Activated naive CD4-positive, alpha-beta T cell treated with anti-CD3 and anti-CD28 coated beads, Interleukin-2, amount 10 ng/mL, durations not matched to agents 7 days and 5 days (primary cell): Measurements from ENCODE around the gene SLC6A8.
"Not testable (repeated sequence)": the region's sequence is repeated elsewhere in the genome, so short reads cannot be mapped to it uniquely, and the experiment has no call there.

Source experiments
- CTCF ChIA-PET: fragments of 350-600 bp; sonication (Branson Sonifier 250); formaldehyde crosslinking; loops from one replicate; lab custom pipeline; 2021; ENCODE audit warnings: antibody characterized with exemption; lab: Charles Lee
- DNase-seq: peaks from one replicate; pipeline ENCODE4 v3.0.0-alpha.2; 2020
- H3K27ac Mint-ChIP-seq: one replicate; pipeline ENCODE4 v1.8.0; 2021; ENCODE audit warnings: mild to moderate bottlenecking, moderate library complexity, mixed read lengths
- H3K27me3 Mint-ChIP-seq: one replicate; pipeline ENCODE4 v1.8.0; 2021; ENCODE audit warnings: mild to moderate bottlenecking, mixed read lengths
- H3K36me3 Mint-ChIP-seq: one replicate; pipeline ENCODE4 v1.8.0; 2021; ENCODE audit warnings: mixed read lengths
- H3K4me1 Mint-ChIP-seq: one replicate; pipeline ENCODE4 v1.8.0; 2021; ENCODE audit warnings: mixed read lengths
- H3K4me3 Mint-ChIP-seq: one replicate; pipeline ENCODE4 v1.8.0; 2021; ENCODE audit warnings: mild to moderate bottlenecking, moderate library complexity, mixed read lengths
- H3K9me3 Mint-ChIP-seq: one replicate; pipeline ENCODE4 v1.8.0; 2021; ENCODE audit warnings: mixed read lengths

Gene SLC6A8

DNA sequence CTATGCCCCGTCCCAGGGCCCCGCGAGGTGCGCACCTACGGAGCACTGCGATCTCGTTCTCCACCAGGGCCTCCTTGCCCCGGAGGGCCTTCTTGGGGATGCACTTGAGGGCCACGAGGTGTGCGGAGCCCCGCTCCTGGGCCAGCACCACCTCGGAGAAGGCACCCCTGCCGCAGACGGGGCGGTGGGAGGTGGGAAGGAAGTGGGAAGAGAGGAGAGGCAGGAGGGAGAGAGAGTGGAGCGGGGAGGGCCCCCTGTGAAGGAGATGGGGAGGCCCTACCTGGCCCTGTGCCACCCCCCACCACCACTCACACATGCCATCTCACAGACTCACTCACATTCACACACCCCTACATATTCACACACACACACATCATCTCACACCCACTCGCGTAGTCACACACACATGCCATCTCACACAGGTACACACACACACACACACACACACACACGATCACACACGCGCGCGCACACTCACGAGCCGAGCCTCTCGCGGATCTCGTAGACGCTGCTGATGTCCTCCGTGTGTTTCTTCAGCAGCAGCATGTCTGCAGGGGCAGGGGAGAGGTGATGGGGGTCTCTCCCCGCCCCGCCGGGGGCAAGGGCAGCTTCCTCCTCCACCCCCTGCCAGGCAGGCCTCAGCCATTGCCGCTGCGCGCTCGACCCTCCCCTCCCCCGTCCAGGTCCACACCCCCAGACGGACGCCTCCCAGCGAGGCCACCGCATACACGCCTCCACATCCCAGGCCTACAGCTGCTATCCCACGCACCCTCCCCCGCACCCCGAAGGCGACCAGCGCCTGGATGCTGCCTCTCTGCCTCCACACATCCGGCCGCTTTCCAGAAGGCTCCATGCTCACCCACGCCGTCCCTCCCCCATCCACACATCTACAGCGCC lies 14.9 kb upstream of the SLC6A8 start:
- DNase-seq: no peak
- Mint-ChIP-seq H3K36me3 (no peaks in the 10 kb centered on the region), H3K27ac (no peak overlapping the region), H3K4me1 (peaks cover 6% of the 10 kb centered on the region), H3K9me3 (no peaks in the 10 kb centered on the region), H3K27me3 (peaks cover 45% of the 10 kb centered on the region), H3K4me3 (no peak overlapping the region)
- CTCF ChIA-PET: interaction anchor here (1.0 kb wide), 1 partner anchor 10 kb away, joined by 5 read pairs; no protein-coding TSS in a partner anchor

DNA sequence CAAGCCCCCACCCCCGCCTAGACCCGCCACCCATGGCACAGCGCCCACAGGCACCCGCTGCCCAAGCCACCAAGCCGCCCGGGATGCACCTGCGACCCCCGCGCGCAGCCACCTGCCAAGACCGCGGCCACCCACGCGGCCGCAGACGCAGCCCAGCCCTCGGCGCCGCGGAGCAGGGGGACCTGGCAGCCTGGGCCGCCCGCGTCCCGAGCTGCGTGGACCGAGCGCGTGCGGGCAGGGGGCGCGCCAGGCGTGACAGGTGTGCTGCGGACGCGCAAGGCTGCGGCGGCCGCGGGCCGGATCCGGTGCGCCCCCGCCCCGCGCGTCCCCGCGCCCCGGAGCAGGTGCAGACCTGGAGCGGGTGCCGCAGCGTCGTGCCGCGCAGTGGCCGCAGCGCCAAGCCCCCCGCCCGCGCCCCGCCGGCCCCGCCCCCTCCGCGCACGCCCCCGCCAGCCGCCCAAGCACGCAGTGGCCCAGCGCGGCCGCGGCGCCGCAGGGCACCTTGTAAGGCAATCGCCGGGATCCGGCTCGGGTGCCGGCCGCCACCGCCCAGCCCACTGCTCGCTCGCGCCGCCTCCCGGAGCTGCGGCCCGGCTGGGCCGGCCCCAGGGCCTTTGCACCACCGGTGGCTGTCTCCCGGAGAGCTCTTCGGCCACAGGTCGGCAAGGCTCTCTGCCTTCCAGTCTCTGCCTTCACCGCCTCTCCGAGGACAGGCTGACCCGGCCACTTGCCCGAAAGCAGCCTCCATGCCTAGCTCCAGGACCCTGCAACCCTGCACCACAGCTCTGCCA lies 14.1 kb upstream of the SLC6A8 start, which contains the start of gene PNCK:
Gene PNCK, minus strand, starts transcription at position 386 of the 791 bp plus-strand sequence. CDS start 737 bp downstream, outside the sequence.
- no peak for DNase-seq
- no peak within 1 kb of the TSS for H3K27ac Mint-ChIP-seq
- no peaks in the 10 kb centered on the region for H3K36me3 Mint-ChIP-seq
- H3K9me3 Mint-ChIP-seq: no peaks in the 10 kb centered on the region
- no peak within 1 kb of the TSS for H3K4me3 Mint-ChIP-seq
- H3K27me3 Mint-ChIP-seq: peaks cover 43% of the 10 kb centered on the region
- peaks cover 2% of the 10 kb centered on the region for H3K4me1 Mint-ChIP-seq
- CTCF ChIA-PET: interaction anchor here (1.0 kb wide), 1 partner anchor 11 kb away, joined by 5 read pairs; no protein-coding TSS in a partner anchor

DNA sequence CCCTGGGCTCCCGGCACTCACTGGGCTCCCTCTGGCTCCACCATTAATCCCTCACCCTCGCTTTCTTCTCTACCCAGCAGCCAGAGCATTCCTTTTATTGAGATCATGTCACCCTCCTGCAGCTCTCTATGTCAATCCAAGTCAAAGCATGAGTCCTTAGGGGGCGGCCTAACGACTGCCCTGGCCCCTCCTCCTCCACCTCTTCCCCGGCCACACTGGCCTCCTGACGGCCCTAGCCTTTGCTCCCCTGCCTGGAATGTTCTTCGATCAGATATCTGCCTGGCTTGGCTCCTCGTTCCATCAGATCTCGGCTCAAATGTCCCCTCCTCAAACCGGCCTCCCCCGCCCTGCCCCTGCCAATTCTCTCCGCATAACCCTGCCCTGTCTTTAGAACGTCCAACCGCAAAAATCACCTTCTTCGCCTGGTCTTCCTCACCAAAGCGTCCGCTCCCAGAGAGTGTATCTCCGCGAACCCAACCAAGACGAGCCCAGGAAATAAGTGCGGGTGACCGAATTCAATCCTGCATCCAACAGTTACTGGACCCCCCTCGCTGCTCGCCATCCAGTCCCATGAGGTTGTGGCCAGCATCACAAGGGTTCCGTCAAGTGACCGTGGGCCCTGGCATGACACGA lies 13.4 kb upstream of the SLC6A8 start:
- Mint-ChIP-seq H3K4me1 (peaks cover 2% of the 10 kb centered on the region), H3K36me3 (no peaks in the 10 kb centered on the region), H3K27ac (no peak overlapping the region), H3K9me3 (no peaks in the 10 kb centered on the region), H3K4me3 (no peak overlapping the region), H3K27me3 (peaks cover 43% of the 10 kb centered on the region)
- DNase-seq: no peak
- CTCF ChIA-PET: interaction anchor here (1.0 kb wide), 1 partner anchor 12 kb away, joined by 5 read pairs; no protein-coding TSS in a partner anchor

DNA sequence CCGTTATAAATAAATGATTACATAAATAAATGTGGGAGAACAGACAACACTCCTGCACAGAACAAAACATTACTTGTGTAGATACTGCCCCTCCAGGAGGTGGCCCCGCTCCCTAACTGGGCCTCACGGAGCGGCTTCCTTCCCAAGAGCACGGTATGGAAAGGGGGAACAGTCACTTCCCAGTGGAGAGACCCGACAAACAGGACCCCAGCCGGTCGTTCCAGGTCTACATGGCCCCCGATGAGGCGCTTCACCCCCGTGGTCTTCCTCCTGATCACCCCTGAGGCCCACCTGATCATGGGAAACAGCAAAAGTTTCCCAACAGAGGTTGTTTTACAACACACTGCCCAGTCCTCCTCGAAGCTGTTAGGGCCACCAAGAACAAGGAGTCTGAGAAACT lies 6.6 kb upstream of the SLC6A8 start:
- no peak overlapping the region for H3K27ac Mint-ChIP-seq
- H3K4me3 Mint-ChIP-seq: no peak overlapping the region

DNA sequence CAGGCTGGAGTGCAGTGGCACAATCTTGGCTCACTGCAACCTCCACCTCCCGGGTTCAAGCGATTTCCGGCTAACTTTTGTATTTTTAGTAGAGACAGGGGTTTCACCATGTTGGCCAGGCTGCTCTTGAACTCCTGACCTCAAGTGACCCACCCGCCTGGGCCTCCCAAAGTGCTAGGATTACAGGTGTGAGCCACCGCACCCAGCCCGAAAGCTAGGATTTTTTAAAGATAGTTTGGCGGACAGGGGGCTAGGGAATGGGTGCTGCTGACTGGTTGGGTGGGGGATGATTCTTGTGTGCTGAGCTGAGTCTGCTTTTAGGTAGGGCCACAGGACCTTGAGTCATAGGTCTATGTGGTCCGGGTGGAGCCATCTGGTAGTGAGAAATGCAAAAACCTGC lies 4.2 kb upstream of the SLC6A8 start:
- H3K27ac Mint-ChIP-seq, H3K4me1 Mint-ChIP-seq: not testable (repeated sequence)

More for the DNA sequence above, 6.6 kb upstream of the SLC6A8 start:
- Mint-ChIP-seq H3K4me1 (no peaks in the 10 kb centered on the region), H3K36me3 (no peaks in the 10 kb centered on the region), H3K27me3 (peaks cover 48% of the 10 kb centered on the region), H3K9me3 (no peaks in the 10 kb centered on the region)
- CTCF ChIA-PET: no interaction called here
- DNase-seq: no peak

DNA sequence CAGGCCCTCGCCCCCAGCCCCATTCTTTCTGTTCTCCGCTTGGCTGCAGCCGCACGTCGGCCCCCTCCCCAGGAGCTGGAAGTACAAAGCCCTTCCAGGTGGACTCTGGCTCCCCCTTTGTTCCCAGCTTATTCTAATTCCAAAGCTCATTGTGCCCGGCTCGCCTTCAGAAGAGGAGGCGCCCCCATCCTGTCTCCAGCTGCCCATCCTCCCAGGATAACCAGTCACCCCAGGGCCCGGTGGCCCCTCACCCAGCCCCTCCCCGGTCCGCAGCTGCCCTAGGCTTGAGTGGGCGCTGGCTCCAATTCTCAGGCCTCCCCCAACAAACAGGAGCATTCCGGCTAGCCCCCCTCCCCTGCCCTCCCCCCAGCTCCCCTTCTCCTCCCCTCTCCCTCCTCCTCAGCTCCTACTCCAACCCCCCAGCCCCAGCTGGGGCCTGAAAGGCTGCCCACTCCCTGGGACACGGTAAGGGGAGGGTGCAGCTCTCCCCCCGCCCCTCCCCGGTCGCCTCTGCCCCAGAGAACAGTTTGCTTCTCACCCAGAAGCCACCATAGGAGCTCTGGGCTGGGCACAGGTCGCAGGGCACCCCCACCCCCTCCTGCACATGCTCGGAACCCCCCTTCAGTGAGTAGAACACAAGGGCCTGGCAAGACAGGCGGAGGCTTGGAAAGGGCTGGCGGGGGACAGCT lies 3.1 kb upstream of the SLC6A8 start:
- H3K9me3 Mint-ChIP-seq: no peaks in the 10 kb centered on the region
- no peak overlapping the region for H3K27ac Mint-ChIP-seq
- no peak for DNase-seq
- no peak overlapping the region for H3K4me3 Mint-ChIP-seq
- H3K4me1 Mint-ChIP-seq: peaks cover 2% of the 10 kb centered on the region
- CTCF ChIA-PET: interaction anchor here (2.6 kb wide), 1 partner anchor 16 kb away, joined by 12 read pairs; no protein-coding TSS in a partner anchor
- no peaks in the 10 kb centered on the region for H3K36me3 Mint-ChIP-seq
- peaks cover 60% of the 10 kb centered on the region for H3K27me3 Mint-ChIP-seq

More for the DNA sequence above, 4.2 kb upstream of the SLC6A8 start:
- not testable (repeated sequence) for H3K9me3 Mint-ChIP-seq, DNase-seq, H3K4me3 Mint-ChIP-seq, H3K36me3 Mint-ChIP-seq
- H3K27me3 Mint-ChIP-seq: peaks cover 56% of the 10 kb centered on the region
- CTCF ChIA-PET: interaction anchor here (2.6 kb wide), 1 partner anchor 14 kb away, joined by 12 read pairs; no protein-coding TSS in a partner anchor

DNA sequence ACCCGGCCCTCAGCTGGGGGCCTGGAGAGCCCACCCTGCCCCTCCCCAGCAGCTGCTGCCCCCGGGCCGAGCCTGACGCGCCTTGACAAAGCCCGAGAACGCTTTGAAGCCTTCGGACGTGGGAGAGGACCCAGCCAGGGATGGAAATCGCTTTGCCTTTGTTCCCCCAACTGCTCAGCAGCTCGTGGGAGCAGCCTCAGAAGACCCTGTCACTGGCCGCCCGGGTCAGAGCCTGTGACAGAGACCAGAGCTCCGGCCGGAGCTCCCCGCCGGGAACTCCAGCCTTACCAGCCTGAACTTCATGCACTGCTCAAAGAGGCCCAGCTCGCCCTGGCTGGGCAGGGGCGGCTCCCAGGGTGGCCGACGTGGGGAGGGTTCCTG lies 2.6 kb upstream of the SLC6A8 start:
- Mint-ChIP-seq H3K36me3 (no peaks in the 10 kb centered on the region), H3K27ac (no peak overlapping the region), H3K4me3 (no peak overlapping the region), H3K9me3 (no peaks in the 10 kb centered on the region), H3K4me1 (peaks cover 2% of the 10 kb centered on the region), H3K27me3 (peaks cover 60% of the 10 kb centered on the region)
- CTCF ChIA-PET: interaction anchor here (2.6 kb wide), 1 partner anchor 16 kb away, joined by 12 read pairs; no protein-coding TSS in a partner anchor
- DNase-seq: no peak

DNA sequence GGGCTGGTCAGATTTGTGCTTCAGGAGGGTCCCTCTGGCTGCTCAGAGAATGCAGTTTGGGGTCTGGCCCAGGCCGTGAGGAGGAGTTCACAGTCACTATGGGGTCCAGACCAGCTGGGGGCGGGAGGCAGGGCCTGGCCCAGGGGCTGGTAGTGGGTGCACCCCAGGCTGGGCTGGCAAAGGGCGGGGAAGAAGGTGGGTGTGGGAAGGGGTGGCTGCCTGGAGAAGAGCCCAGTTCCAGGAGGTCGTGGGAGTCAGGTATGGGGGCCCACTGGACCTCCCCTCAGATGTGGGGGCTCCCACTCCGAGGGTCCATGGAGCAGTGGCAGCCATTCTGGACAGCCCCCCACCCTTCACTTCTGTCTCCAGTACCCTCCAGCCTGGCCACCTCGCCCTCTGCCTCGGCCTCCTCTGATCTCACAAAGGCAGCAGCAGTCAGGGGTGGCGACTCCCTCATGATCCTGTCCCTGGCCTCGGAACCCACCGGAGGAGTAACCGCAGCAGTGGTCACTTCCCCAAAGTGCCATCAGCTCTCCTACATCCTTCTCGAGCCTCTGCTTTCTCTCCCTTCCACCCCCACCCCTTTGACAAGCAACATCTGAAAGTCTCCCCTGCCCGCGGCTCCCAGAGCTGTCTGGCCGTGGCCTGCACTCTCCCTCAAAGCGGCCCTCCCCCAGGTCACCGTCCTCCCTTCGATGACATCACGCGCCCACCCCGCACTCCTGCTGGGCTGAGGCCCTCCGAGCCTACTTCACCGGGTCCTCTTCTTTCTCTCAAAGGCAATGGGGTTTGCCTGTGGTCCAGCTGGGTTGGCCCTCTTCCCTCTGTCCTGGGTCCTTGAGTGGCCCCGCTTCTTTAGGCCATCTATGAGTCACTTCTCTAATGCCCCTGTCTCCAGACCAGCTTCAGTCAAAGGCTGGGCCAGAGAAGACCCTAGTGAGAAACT lies 1.7 kb upstream of the SLC6A8 start:
- Mint-ChIP-seq H3K9me3 (no peaks in the 10 kb centered on the region), H3K27me3 (peaks cover 67% of the 10 kb centered on the region), H3K4me1 (peaks cover 2% of the 10 kb centered on the region), H3K4me3 (no peak overlapping the region), H3K27ac (no peak overlapping the region), H3K36me3 (no peaks in the 10 kb centered on the region)
- DNase-seq: no peak
- CTCF ChIA-PET: interaction anchor here (1.1 to 1.7 kb wide), 2 partner anchors 19 to 23 kb away, joined by 4 to 5 read pairs; no protein-coding TSS in a partner anchor

DNA sequence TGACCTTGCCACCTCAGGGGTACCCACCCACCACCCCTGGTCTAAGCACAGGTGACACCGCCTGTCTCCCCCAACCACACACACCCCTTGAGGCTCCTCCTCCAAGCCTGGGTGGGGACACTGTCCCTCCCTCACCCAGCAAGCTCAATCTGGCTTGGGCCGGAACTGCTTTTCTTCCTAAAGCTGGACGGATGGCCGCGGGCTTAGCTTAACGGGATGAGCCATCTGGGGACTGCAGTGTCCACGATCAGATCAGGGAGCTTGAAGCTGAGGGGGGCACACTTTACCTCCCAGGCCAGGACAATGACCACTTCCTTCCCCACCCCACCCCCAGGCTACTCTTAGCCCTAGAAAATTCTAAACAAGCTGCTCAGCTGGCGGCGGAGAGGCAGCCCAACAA lies 1.0 kb upstream of the SLC6A8 start:
- Mint-ChIP-seq H3K27ac (no peak overlapping the region), H3K36me3 (no peaks in the 10 kb centered on the region), H3K4me1 (peaks cover 2% of the 10 kb centered on the region), H3K9me3 (no peaks in the 10 kb centered on the region), H3K4me3 (no peak overlapping the region), H3K27me3 (peaks cover 68% of the 10 kb centered on the region)
- CTCF ChIA-PET: interaction anchor here (1.1 to 1.7 kb wide), 4 partner anchors 19 to 198 kb away, joined by 3 to 5 read pairs (median 4); no protein-coding TSS in a partner anchor
- no peak for DNase-seq

DNA sequence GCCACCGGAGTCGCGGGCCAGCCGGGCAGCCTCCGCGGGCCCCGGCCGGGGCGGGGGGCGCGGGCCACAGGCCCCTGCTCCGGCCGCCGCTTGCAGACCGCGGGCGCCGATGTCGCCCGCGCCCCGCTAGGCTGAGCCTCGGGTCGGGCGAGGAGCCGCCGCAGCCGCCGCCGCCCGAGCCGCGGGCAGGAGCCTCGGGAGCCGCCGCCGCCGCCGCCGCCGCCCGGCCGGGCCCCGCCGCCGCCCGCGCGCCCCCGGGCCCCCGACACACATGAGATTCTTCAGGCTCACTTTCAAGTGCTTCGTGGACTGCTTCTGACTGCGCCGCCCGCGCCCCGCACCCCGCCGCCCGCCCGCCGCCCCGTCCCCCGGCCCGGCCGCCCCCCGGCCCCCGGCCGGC lies 345 bp downstream of the SLC6A8 start:
- Mint-ChIP-seq H3K36me3 (no peaks in the 10 kb centered on the region), H3K9me3 (no peaks in the 10 kb centered on the region), H3K4me1 (peaks cover 2% of the 10 kb centered on the region), H3K27ac (no peak overlapping the region), H3K4me3 (no peak overlapping the region), H3K27me3 (peaks cover 64% of the 10 kb centered on the region)
- CTCF ChIA-PET: interaction anchor here (1.1 to 1.7 kb wide), 2 partner anchors 19 to 21 kb away, joined by 3 to 5 read pairs; no protein-coding TSS in a partner anchor
- DNase-seq: no peak

DNA sequence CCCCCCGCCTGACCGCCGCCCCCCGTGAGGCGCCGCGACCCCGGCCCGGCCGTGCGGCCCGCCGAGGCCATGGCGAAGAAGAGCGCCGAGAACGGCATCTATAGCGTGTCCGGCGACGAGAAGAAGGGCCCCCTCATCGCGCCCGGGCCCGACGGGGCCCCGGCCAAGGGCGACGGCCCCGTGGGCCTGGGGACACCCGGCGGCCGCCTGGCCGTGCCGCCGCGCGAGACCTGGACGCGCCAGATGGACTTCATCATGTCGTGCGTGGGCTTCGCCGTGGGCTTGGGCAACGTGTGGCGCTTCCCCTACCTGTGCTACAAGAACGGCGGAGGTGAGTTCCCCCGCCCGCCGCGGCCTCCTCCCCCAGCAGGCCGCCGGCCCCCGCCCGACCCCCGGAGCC lies 780 bp downstream of the SLC6A8 start:
- Mint-ChIP-seq H3K36me3 (no peaks in the 10 kb centered on the region), H3K27ac (no peak overlapping the region), H3K9me3 (no peaks in the 10 kb centered on the region), H3K4me1 (peaks cover 2% of the 10 kb centered on the region), H3K4me3 (no peak overlapping the region), H3K27me3 (peaks cover 60% of the 10 kb centered on the region)
- no peak for DNase-seq
- CTCF ChIA-PET: no interaction called here

DNA sequence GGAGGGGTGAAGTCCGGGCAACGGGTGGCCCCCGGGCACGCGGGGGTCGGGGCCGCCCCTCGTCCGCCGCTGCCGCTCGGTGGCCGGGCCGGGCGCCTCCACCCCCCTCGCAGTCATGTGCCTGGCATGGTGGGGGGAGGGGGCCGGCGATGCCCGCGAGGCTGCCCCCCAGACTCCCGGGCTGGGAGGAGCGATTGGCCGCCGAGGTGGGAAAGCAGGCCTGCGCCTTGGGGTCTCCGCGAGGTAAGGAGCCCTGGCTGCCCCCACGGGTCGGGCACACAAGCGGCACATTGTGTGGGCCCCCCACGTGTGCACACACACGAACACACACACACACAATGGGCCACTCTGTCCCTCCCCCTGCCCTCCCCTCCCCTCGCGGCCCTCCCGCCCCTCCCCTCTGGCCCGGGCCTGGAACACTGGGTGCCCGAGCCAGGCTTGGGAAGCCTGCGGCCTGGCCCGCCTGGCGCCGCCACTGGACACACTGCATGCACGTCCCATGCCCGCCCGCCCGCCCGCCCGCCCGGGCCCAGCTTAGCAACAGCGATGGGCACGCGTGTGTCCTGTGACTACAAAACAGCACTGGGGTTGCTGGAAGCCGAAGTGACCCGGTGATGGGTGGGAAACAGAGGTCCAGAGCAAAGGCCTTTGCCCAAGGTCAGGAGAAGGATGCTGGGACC lies 1.3 kb downstream of the SLC6A8 start:
- no peak for DNase-seq
- Mint-ChIP-seq H3K4me1 (peaks cover 2% of the 10 kb centered on the region), H3K4me3 (no peak overlapping the region), H3K27me3 (peaks cover 57% of the 10 kb centered on the region), H3K27ac (no peak overlapping the region), H3K9me3 (no peaks in the 10 kb centered on the region), H3K36me3 (no peaks in the 10 kb centered on the region)
- CTCF ChIA-PET: no interaction called here
